Ascending aorta (tissue), 2 donors: ENCODE measurements around the gene CNBD2. TPM values are rescaled to one million over a fixed set of nuclear protein-coding genes. Genes with fewer than 3 reads are reported as not detected.
"Not testable (repeated sequence)": the region's sequence is repeated elsewhere in the genome, so short reads cannot be mapped to it uniquely, and the experiment has no call there.

Experiments used
- DNase-seq, 2 donors: peaks; one replicate each; pipeline ENCODE4 v3.0.0-alpha.2; 2019; ENCODE audit warnings: low spot score in 2 of 2
- H3K27ac ChIP-seq, 2 donors: fragments of 200-600 bp; sonication (generic); one replicate each; pipeline ENCODE4 v1.5.1; 2016 to 2017; ENCODE audit warnings: mild to moderate bottlenecking in 1 of 2
- H3K27me3 ChIP-seq: fragments of 200-600 bp; sonication (generic); one replicate; pipeline ENCODE4 v1.5.1; 2017
- H3K36me3 ChIP-seq, 2 donors: fragments of 200-600 bp; sonication (generic); one replicate each; pipeline ENCODE4 v1.5.1; 2016
- H3K4me1 ChIP-seq, 2 donors: fragments of 200-600 bp; sonication (generic); one replicate each; pipeline ENCODE4 v1.5.1; 2016 to 2017; ENCODE audit warnings: mild to moderate bottlenecking in 1 of 2
- H3K4me3 ChIP-seq, 2 donors: fragments of 200-600 bp; sonication (generic); one replicate each; pipeline ENCODE4 v1.5.1; 2016 to 2017; ENCODE audit warnings: mild to moderate bottlenecking in 1 of 2
- H3K9me3 ChIP-seq, 2 donors: fragments of 200-600 bp; sonication (generic); one replicate each; pipeline ENCODE4 v1.5.1; 2016
- intact Hi-C: fragments of 100-400 bp; cut with DNase I; formaldehyde crosslinking; loops from one replicate; pipeline ENCODE4 v1.15.1; 2023
- total RNA-seq: library from RNA; depleted of rRNA; stranded (reverse); fragments of >200 nt; gene quantifications from one replicate; pipeline ENCODE4 v1.1.0, GENCODE V29; 2016
- TF ChIP-seq, protein P1 (sequence below), 3 experiments: fragments of 200-600 bp in 2 of 3; fragments of 450-650 bp in 1 of 3; sonication (generic) in 2 of 3; IDR thresholded peaks; one replicate each; pipeline ENCODE4 v1.5.1; 2016 to 2019; ENCODE audit warnings: antibody characterized with exemption in 3 of 3, mild to moderate bottlenecking in 1 of 3, moderate library complexity in 1 of 3

The CNBD2 gene
- total RNA-seq, 1 donor from 2014 or later: not detected

DNA sequence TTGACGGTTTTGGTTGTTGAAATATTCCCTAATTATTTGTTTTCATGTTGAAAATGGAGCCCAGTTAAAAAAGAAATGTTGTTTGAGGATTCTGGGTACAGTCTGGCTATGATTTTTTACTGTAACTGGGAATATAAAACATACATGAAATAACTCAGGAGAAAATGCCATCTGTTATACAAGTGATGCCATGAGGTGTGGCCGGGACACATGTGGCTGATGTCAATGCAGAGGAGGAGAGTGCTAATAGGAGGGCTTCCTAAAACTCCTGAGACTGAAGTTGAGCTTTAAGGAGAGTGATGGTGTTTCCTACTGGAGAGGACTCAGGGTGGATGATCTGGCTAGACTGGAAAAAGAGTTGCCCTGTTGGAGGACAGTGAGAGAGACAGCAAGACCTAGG, 26.8 kb upstream of the CNBD2 start:
- no peak for DNase-seq
- Histone ChIP-seq H3K27ac (no peak overlapping the region), H3K9me3 (no peaks in the 10 kb centered on the region), H3K4me1 (no peaks in the 10 kb centered on the region), H3K27me3 (no peaks in the 10 kb centered on the region), H3K4me3 (no peak overlapping the region), H3K36me3 (peaks cover 38 to 53% of the 10 kb centered on the region in 2 donors)
- TF ChIP-seq, protein P1, sequence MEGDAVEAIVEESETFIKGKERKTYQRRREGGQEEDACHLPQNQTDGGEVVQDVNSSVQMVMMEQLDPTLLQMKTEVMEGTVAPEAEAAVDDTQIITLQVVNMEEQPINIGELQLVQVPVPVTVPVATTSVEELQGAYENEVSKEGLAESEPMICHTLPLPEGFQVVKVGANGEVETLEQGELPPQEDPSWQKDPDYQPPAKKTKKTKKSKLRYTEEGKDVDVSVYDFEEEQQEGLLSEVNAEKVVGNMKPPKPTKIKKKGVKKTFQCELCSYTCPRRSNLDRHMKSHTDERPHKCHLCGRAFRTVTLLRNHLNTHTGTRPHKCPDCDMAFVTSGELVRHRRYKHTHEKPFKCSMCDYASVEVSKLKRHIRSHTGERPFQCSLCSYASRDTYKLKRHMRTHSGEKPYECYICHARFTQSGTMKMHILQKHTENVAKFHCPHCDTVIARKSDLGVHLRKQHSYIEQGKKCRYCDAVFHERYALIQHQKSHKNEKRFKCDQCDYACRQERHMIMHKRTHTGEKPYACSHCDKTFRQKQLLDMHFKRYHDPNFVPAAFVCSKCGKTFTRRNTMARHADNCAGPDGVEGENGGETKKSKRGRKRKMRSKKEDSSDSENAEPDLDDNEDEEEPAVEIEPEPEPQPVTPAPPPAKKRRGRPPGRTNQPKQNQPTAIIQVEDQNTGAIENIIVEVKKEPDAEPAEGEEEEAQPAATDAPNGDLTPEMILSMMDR (IDR thresholded peaks at IDR 0.05): no peak
- intact Hi-C loops: no loop called here

DNA sequence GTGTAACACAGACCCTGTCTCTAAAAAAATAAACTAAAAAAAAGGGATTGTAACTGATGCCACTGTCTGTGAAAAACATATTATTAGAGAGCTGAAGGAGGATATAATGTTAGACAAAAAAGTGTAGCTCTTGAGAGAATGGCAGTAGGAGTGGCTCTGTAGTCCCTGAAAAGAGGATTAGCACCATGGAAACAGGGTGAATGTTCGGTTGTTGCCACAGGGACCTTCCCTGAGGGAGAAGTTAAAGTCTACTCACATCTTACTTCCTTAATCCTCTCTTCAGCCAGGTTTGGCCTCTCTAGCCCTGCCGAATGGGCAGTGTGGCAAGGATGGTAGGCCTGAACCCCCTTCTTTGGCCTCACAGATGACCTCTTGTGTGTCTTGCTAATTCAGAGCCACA, 26.1 kb upstream of the CNBD2 start:
- Histone ChIP-seq H3K4me3 (no peak overlapping the region), H3K27ac (no peak overlapping the region)

DNA sequence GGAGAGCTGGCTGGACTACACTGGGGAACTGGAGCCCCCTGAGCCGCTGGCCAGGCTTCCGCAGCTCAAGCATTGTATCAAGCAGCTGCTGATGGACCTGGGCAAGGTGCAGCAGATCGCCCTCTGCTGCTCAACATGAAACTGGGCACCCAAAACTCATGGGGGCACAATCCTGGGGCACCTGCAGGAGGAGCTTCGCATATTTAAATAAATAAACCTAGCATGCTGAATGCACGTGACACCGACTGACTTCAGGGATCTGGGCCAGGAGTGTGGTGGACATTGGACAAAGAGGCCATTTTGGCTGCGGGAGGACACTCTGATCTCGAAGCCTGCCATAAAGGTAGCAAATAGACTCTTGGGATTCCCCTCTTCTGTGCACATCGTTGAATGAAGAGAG, 20.9 kb upstream of the CNBD2 start:
- intact Hi-C loops: no loop called here
- H3K4me1 ChIP-seq: peaks cover 0 to 15% of the 10 kb centered on the region in 2 donors
- H3K36me3 ChIP-seq: peaks cover 28 to 29% of the 10 kb centered on the region in 2 donors
- peak overlapping the region in 1 of 2 donors; percentile 51 for H3K27ac ChIP-seq
- no peaks in the 10 kb centered on the region for H3K9me3 ChIP-seq
- H3K27me3 ChIP-seq: no peaks in the 10 kb centered on the region
- H3K4me3 ChIP-seq: no peak overlapping the region
- no peak for DNase-seq
- TF ChIP-seq, protein P1 (IDR thresholded peaks at IDR 0.05): no peak

More for the DNA sequence above, 26.1 kb upstream of the CNBD2 start:
- TF ChIP-seq, protein P1 (IDR thresholded peaks at IDR 0.05): no peak
- no peak for DNase-seq
- Histone ChIP-seq H3K9me3 (no peaks in the 10 kb centered on the region), H3K27me3 (no peaks in the 10 kb centered on the region), H3K36me3 (peaks cover 40 to 57% of the 10 kb centered on the region in 2 donors), H3K4me1 (no peaks in the 10 kb centered on the region)
- intact Hi-C loops: no loop called here

DNA sequence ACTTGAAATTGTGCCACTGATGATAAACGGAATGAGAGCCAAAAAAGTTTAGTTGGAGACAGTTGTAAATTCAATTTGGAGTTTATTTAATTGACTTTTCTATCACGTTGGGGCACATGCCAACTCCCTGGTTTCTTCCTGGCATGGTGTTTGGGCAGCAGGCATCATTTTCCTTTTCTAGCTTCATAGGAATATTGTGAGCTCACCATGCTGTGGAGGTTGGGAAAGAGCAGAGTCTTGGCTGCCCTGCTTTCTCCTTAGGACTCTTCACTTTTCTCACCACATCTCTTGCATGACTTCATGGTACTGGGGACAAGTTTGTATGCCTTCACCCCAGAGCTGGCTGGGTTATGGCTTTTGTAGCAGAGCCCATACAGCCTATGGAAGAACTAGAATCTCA, 20.5 kb upstream of the CNBD2 start:
- peak overlapping the region in 1 of 2 donors; percentile 51 for H3K27ac ChIP-seq
- H3K27me3 ChIP-seq: no peaks in the 10 kb centered on the region
- no peak for DNase-seq
- peaks cover 0 to 19% of the 10 kb centered on the region in 2 donors for H3K4me1 ChIP-seq
- H3K36me3 ChIP-seq: peaks cover 25 to 28% of the 10 kb centered on the region in 2 donors
- H3K4me3 ChIP-seq: no peak overlapping the region
- intact Hi-C loops: no loop called here
- TF ChIP-seq, protein P1 (IDR thresholded peaks at IDR 0.05): no peak
- no peaks in the 10 kb centered on the region for H3K9me3 ChIP-seq

DNA sequence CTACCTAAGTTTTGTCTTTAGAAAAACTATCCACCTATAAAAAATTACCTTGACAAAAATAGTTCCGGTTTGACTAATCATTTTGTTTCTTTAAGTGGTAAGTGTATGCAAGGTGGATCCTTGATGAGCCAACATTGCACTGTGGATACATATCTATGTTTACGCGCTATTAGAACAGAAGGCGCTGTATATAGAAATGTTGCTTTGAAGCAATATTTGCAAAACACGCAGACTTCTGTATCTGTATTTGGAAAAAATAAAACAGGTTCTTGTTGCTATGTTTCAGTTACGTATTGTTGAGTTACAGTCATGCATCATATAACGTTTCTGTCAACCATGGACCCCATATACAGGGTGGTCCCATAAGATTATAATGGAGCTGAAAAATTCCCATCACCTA, 18.3 kb upstream of the CNBD2 start:
- H3K9me3 ChIP-seq: no peaks in the 10 kb centered on the region
- H3K27ac ChIP-seq: no peak overlapping the region
- intact Hi-C loops: loop anchor here (5.0 to 10.0 kb wide), 3 partner anchors 112 to 1585 kb away; partner anchors contain the start of genes ITCH and SPAG4
- H3K27me3 ChIP-seq: no peaks in the 10 kb centered on the region
- TF ChIP-seq, protein P1 (IDR thresholded peaks at IDR 0.05): no peak
- no peak overlapping the region for H3K4me3 ChIP-seq
- DNase-seq: no peak
- H3K4me1 ChIP-seq: peaks cover 0 to 23% of the 10 kb centered on the region in 2 donors
- peaks cover 13 to 18% of the 10 kb centered on the region in 2 donors for H3K36me3 ChIP-seq

DNA sequence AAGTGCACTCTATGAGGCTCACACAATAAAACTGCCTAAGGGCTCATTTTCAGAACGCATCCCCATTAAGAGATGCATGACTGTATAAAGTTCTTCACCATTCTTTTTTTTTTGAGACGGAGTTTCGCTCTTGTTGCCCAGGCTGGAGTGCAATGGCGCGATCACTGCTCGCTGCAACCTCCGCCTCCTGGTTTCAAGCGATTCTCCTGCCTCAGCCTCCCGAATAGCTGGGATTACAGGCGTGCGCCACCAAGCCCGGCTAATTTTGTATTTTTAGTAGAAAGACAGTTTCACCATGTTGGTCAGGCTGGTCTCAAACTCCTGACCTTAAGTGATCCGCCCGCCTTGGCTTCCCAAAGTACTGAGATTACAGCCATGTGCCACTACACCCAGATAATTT, 16.3 kb upstream of the CNBD2 start:
- not testable (repeated sequence) for H3K27ac ChIP-seq, H3K4me3 ChIP-seq, DNase-seq, H3K9me3 ChIP-seq, H3K27me3 ChIP-seq
- intact Hi-C loops: loop anchor here (5.0 to 10.0 kb wide), 3 partner anchors 110 to 1587 kb away; partner anchors contain the start of genes ITCH and SPAG4
- H3K4me1 ChIP-seq: peaks cover 0 to 26% of the 10 kb centered on the region in 2 donors
- H3K36me3 ChIP-seq: peaks cover 11 to 12% of the 10 kb centered on the region in 2 donors
